ENCODE measurements around the gene AXL. TPM values are rescaled to one million over a fixed set of nuclear protein-coding genes. Genes with fewer than 3 reads are reported as not detected.

Gene AXL
- total RNA-seq, 1 donor from 2014 or later, result 4.9 TPM

DNA sequence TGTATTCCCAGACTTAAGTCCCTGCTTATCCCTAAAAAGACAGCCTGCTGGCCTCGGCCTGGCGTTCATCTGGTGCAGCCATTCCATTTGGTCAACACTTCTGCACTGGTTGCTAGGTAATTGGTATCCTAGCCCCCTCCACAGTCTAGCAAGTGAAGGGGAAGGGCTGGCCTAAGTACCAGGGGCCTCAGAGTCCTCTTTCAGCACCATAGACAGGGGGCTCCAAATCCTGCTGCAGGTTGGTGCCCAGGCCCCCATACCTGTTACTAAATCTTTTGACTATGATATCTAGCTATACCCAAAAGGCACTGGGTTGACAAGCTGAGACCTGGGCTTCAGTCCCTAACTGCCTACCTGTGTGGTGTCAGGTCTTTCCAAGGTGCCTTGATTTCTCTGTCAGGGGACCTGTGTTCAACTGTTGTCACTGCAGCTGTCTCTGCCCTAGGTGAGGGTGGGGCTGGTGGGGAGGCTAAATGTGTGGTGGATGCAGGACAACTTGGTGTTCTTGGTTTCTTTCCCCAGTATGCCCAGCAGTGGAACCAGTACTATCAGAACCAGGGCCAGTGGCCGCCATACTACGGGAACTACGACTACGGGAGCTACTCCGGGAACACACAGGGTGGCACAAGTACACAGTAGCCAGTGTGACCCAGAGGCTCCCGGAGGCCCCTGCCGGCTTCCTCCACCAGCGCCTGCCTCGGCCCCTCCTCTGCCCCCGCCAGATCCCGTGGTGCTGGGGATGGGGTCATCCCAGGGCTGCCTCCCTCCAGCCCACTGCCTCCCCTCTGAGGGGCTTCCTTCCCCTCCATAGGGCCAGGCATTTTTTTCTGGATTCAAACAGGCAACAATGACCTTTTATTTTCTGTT lies 87.1 kb downstream of the AXL start:
- DNase-seq (ENCODE audit: low spot score in 2 of 2), result no peak
- no peak for FAIRE-seq

DNA sequence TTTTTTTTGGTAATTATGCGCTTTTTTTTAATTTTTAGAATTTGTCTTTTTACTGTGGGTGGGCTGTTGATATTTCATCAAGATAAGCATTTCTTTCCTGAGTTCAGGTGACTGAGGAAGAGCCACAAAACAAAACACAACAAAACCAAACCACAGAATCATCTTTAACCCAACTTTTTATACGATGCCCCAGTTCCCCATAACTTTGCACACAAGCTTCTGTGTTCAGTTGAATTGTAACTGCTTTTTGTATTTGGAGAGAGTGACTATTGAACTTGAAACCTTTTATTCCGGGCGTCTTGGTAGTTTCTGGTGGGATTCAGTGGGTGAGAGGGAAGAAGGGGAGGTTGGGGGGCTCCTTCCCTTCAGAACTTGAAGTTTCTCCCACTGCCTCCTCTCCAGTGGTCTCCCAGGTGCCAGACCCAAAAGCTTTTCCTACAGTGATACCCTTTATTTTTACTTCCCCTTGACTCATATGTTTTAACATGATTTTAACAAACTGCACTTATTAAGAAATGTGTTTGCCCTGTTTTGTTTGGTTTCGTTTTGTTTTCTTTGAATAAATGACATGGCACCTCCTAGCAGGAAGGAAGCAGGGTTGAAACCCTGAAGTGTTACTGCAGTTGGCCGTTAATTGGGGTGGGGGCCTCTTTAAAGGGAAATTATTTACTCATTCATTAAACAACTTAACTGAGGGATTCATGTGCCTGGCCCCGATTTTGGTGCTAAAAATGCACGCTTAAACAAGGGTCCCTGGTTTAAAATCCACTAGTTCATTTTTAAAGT lies 88.3 kb downstream of the AXL start:
- DNase-seq (ENCODE audit: low spot score in 2 of 2), result no peak
- no peak for FAIRE-seq

DNA sequence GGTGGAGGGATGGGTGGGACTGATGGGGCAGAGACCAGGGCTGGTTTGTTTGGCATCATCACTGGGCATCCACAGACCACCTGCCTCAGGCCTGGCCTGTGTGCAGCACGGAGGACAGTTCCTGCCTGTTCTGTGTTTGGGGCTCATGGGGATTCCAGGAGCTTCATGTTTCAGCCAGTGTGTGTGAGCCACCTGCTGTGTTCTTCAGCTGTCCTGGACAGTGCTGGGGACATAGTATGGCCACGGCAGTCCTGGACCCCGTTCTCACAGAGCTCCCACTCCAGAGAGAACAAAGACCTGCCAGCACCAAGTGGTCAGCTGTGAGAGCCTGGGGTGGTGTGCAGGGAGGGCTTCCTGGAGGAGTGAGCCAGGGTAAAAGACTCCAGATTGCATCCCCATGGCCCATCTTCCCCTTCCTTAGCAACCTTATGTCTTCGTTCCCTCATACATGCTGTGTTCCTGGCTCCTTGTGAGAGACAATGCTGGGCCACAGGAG lies 89.0 kb downstream of the AXL start:
- DNase-seq (ENCODE audit: low spot score in 2 of 2) (no peak), FAIRE-seq (no peak)

DNA sequence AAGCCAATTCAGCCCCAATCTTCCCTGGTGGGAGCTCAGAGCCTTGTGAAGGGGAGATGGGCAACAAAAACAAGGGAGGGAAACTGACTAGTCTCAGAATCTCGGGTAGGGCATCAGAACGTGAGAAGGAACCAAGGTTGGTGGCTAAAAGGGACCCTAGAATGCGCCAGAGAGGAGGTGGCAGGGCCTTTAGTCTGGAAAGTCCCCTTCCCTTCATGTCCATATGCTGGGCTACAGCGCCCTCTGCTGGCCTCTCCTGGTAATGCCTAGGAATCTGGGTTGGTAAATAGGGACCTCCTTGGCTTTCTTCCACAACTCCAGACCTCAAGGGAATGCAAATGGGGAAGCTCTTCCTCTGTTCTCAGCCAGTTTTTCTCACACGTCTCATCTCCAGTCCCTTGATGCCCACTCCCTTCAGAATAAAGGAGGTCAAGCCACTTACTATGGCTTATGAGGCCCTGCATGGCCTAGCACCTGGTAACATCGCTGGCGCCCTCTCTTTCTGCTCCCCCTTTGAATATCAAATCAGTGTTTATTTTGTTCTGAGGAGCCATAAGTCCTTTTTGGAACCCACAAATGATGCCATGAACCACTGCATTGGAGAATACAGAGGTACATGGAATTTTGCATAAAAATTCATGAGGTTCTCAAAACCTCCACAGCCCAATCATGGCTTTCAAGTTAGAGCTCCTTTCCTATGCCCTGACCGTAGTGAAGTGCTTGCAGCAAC lies 89.6 kb downstream of the AXL start:
- FAIRE-seq (no peak), DNase-seq (ENCODE audit: low spot score in 2 of 2) (peak; percentile 78 to 80)

DNA sequence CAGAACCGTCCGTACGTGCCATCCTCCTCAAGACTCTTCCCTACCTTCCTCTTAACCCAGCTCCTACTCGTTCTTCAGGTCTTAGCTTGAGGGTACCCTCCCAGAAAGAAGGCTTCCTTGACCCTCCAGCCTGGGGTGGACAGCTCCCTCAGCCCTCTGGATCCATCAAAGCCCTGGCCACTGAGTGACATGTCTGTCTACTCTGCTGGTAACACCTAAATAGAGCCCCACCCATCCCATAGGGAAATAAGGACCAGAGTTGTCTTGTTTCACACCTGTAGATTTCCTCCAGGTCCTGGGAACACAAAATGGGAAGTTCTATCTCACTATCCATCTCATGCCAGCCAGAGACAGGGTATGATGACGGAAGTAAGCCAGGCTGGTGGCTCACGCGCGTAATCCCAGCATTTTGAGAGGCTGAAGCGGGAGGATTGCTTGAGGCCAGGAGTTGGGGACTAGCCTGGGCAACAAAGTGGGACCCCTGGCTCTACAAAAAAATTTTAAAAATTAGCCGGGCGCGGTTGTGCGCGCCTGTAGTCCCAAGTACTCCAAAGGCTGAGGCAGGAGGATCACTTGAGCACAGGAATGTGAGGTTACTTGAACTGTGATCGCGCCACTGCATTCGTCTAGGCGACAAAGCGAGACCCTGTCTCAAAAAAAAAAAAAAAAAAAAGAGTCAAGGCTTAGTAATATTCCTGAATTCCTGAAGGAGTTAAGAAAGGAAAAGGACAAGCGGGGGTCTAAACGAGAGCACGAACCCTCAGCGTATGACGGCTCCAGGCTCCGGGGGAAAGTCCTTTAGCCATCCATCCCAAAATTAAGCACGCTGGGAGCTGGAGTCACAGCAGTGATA lies 90.4 kb downstream of the AXL start:
- FAIRE-seq (no peak), DNase-seq (ENCODE audit: low spot score in 2 of 2) (no peak)

DNA sequence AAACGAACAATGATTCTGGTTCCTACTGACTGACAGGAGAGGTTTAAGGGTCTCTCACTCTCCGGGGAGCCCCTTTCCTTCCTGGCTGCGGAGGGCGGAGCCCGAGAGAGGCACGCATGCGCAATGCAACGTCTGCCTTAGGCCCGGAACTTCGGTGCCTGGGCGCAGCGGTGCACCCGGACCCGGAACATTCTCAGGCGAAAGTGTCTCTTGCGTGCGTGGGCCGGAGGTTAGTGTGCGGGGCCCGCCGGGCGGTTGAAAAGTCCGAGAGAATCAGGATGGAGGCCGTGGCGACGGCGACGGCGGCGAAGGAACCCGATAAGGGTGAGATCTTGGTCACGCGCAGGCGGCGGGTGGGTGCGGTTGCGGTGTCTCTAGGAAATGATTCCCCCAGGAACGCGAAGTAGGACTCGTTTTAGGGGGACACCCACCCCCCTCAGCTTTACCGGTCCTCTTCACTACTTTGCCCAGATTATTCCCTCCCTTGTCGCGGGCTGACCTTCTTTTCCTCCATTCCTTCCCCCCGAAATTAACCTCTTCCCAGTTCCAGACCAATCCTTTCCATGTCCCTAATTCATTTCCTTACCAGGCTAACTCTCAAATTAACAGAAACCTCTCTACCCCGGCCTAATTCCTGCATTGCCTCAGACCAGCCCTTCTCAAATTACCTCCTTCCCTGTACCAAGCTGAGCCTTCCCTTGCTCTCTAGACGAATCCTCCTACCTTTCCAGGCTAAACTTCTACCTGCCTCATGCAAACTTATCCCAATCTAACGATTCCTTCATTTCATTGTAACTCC lies 91.2 kb downstream of the AXL start, which contains the start of gene CCDC97:
TSS of gene CCDC97 (plus strand) at position 140 of the 799 bp plus-strand sequence. CDS start at position 279, 139 bp downstream.
- no peak for FAIRE-seq
- DNase-seq (ENCODE audit: low spot score in 2 of 2), result peak; percentile 87 to 88

DNA sequence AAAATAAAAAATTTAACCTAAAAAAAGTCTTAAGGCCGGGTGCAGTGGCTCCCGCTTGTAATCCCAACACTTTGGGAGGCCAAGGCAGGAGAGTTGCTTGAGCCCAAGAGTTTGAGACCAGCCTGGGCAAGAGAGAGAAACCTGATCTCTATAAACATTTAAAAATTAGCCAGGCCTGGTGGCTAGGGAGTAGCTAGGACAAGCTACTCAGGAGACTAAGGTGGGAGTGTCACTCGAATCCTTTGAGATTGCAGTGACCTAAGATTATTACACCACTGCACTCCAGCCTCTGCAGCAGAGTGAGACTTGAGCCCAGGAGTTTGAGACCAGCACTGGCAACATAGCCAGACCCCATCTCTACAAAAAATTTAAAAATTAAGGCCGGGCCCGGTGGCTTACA lies 92.0 kb downstream of the AXL start:
- DNase-seq (ENCODE audit: low spot score in 2 of 2) (no peak), FAIRE-seq (no peak)

Small RNAs within 50 kb of the gene (small RNA-seq; reads per million reads assigned to genes)
- gene RN7SL34P, result not detected

Other genes with a start within 250 kb of the AXL start
- not detected for gene CYP2B6, start 227.9 kb upstream of the AXL start, total RNA-seq
- gene CYP2A13, start 130.8 kb upstream of the AXL start, total RNA-seq, result not detected
- not detected for gene CYP2F1, start 104.8 kb upstream of the AXL start, total RNA-seq
- 0.41 TPM for gene CYP2S1, start 26.0 kb upstream of the AXL start, total RNA-seq
- gene HNRNPUL1, start 45.1 kb downstream of the AXL start, total RNA-seq, result 51.8 TPM
- gene CCDC97, start 90.9 kb downstream of the AXL start, total RNA-seq, result 4.1 TPM
- 0.41 TPM for gene TGFB1, start 134.7 kb downstream of the AXL start, total RNA-seq
- 5.3 TPM for gene B9D2, start 144.9 kb downstream of the AXL start, total RNA-seq
- 6.5 TPM for gene TMEM91, start 157.3 kb downstream of the AXL start, total RNA-seq
- gene EXOSC5, start 178.1 kb downstream of the AXL start, total RNA-seq, result 14.7 TPM
- 28.1 TPM for gene BCKDHA, start 178.6 kb downstream of the AXL start, total RNA-seq
- gene B3GNT8, start 208.2 kb downstream of the AXL start, total RNA-seq, result 2.0 TPM
- 15.5 TPM for gene DMAC2, start 220.7 kb downstream of the AXL start, total RNA-seq
- not detected for gene ERICH4, start 223.9 kb downstream of the AXL start, total RNA-seq

All from frontal cortex (tissue), 4 donors.